Measurements from ENCODE around the gene IFNL3. TPM values are rescaled to one million over a fixed set of nuclear protein-coding genes. Genes with fewer than 3 reads are reported as not detected.
"Not testable (repeated sequence)": the region's sequence is repeated elsewhere in the genome, so short reads cannot be mapped to it uniquely, and the experiment has no call there.

IFNL3 gene
- polyA plus RNA-seq, 2 donors, result not detected

DNA sequence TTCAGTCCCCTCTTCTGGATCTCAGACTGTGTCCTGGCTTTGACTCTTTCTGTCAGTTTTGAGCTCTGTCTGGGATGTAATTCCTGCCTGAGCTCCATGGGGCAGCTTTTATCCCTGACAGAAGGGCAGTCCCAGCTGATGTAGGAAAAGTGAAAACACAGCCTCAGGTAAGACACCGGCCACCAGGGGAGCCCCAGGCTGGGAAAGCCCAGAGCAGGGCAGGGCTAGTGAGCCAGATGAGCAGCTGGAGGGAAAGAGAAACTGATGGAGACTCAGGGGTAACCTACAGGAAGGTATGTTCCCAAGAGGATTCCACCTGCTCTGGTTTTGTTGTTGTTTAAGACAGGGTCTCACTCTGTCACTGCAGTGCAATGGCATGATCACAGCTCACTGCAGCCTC, 360 bp upstream of the IFNL3 start:
- not testable (repeated sequence) for H3K27me3 ChIP-seq (ENCODE audit: control insufficient read depth in 1 of 2, insufficient read depth in 2 of 2, low read length in 2 of 2); H3K9me3 ChIP-seq (ENCODE audit: control insufficient read depth in 2 of 2, insufficient read depth in 1 of 2, low read depth in 1 of 2, low read length in 1 of 2); H3K36me3 ChIP-seq (ENCODE audit: control insufficient read depth in 2 of 2, insufficient read depth in 2 of 2, low read length in 1 of 2); H3K27ac ChIP-seq (ENCODE audit: low read depth in 2 of 2, low read length in 1 of 2); H3K4me3 ChIP-seq (ENCODE audit: low read depth in 1 of 2, low read length in 2 of 2)
- peaks cover 5 to 10% of the 10 kb centered on the region in 2 donors for H3K4me1 ChIP-seq (ENCODE audit: control insufficient read depth in 2 of 2, insufficient read depth in 2 of 2, low read length in 1 of 2)
- no CpG with 5 or more reads among the region's 1 CpG for WGBS, 2 donors

DNA sequence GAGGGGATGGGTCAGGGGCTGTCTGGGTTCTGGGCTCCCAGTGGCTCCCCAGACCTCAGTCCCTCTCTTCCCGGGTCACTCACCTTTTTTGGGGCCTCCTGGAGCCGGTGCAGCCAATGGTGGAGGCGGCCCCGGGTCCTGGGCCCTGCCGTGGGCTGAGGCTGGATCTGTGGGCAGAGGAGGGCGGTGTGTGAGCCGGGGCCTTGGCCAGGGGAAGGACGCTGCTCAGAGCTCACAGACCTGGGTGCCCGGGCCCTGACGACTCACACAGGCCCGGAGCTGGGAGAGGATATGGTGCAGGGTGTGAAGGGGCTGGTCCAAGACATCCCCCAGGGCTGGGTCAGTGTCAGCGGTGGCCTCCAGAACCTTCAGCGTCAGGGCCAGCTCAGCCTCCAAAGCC, 1.1 kb downstream of the IFNL3 start:
- 77 to 80% methylated on average over 8 to 13 of the region's 13 CpGs for WGBS, 2 donors

DNA sequence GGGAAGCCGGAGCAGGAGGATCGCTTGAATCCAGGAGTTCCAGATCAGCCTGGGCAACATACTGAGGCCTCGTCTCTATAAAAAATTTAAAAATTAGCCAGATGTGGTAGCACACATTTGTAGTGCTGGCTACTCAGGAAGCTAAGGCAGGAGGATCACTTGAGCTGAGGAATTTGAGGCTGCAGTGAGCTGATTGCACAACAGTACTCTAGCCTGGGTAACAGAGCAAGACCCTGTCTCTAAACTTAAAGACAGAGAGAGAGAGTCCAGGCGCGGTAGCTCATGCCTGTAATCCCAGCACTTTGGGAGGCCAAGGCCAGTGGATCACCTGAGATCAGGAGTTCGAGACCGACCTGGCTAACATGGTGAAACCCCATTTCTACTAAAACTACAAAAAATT, 4.4 kb downstream of the IFNL3 start:
- no peaks in the 10 kb centered on the region for H3K36me3 ChIP-seq (ENCODE audit: control insufficient read depth in 2 of 2, insufficient read depth in 2 of 2, low read length in 1 of 2)
- H3K4me3 ChIP-seq (ENCODE audit: low read depth in 1 of 2, low read length in 2 of 2), result no peak overlapping the region
- H3K27me3 ChIP-seq (ENCODE audit: control insufficient read depth in 1 of 2, insufficient read depth in 2 of 2, low read length in 2 of 2), result no peaks in the 10 kb centered on the region
- WGBS, 2 donors, result 94 to 95% methylated on average over 7 of the region's 7 CpGs
- H3K27ac ChIP-seq (ENCODE audit: low read depth in 2 of 2, low read length in 1 of 2), result no peak overlapping the region
- no peaks in the 10 kb centered on the region for H3K9me3 ChIP-seq (ENCODE audit: control insufficient read depth in 2 of 2, insufficient read depth in 1 of 2, low read depth in 1 of 2, low read length in 1 of 2)
- peaks cover 0 to 3% of the 10 kb centered on the region in 2 donors for H3K4me1 ChIP-seq (ENCODE audit: control insufficient read depth in 2 of 2, insufficient read depth in 2 of 2, low read length in 1 of 2)

More for the DNA sequence above, 1.1 kb downstream of the IFNL3 start:
- peaks cover 5 to 10% of the 10 kb centered on the region in 2 donors for H3K4me1 ChIP-seq (ENCODE audit: control insufficient read depth in 2 of 2, insufficient read depth in 2 of 2, low read length in 1 of 2)
- not testable (repeated sequence) for H3K27ac ChIP-seq (ENCODE audit: low read depth in 2 of 2, low read length in 1 of 2); H3K36me3 ChIP-seq (ENCODE audit: control insufficient read depth in 2 of 2, insufficient read depth in 2 of 2, low read length in 1 of 2); H3K9me3 ChIP-seq (ENCODE audit: control insufficient read depth in 2 of 2, insufficient read depth in 1 of 2, low read depth in 1 of 2, low read length in 1 of 2); H3K27me3 ChIP-seq (ENCODE audit: control insufficient read depth in 1 of 2, insufficient read depth in 2 of 2, low read length in 2 of 2); H3K4me3 ChIP-seq (ENCODE audit: low read depth in 1 of 2, low read length in 2 of 2)

- H3K4me1 ChIP-seq (ENCODE audit: control insufficient read depth in 2 of 2, insufficient read depth in 2 of 2, low read length in 1 of 2), result peaks cover 0 to 3% of the 10 kb centered on the region in 2 donors
- H3K9me3 ChIP-seq (ENCODE audit: control insufficient read depth in 2 of 2, insufficient read depth in 1 of 2, low read depth in 1 of 2, low read length in 1 of 2), result no peaks in the 10 kb centered on the region
- WGBS, 2 donors, result 89 to 93% methylated on average over 6 of the region's 6 CpGs
- H3K4me3 ChIP-seq (ENCODE audit: low read depth in 1 of 2, low read length in 2 of 2), result no peak overlapping the region
- no peak overlapping the region for H3K27ac ChIP-seq (ENCODE audit: low read depth in 2 of 2, low read length in 1 of 2)
- no peaks in the 10 kb centered on the region for H3K36me3 ChIP-seq (ENCODE audit: control insufficient read depth in 2 of 2, insufficient read depth in 2 of 2, low read length in 1 of 2)
- no peaks in the 10 kb centered on the region for H3K27me3 ChIP-seq (ENCODE audit: control insufficient read depth in 1 of 2, insufficient read depth in 2 of 2, low read length in 2 of 2)
Measured at GRCh38 chr19:39238944-39239343, 5.9 kb downstream of the IFNL3 start.

- Histone ChIP-seq H3K27ac (ENCODE audit: low read depth in 2 of 2, low read length in 1 of 2) (no peak overlapping the region), H3K27me3 (ENCODE audit: control insufficient read depth in 1 of 2, insufficient read depth in 2 of 2, low read length in 2 of 2) (no peaks in the 10 kb centered on the region), H3K9me3 (ENCODE audit: control insufficient read depth in 2 of 2, insufficient read depth in 1 of 2, low read depth in 1 of 2, low read length in 1 of 2) (no peaks in the 10 kb centered on the region)
Measured at GRCh38 chr19:39238209-39238608, 6.6 kb downstream of the IFNL3 start.

DNA sequence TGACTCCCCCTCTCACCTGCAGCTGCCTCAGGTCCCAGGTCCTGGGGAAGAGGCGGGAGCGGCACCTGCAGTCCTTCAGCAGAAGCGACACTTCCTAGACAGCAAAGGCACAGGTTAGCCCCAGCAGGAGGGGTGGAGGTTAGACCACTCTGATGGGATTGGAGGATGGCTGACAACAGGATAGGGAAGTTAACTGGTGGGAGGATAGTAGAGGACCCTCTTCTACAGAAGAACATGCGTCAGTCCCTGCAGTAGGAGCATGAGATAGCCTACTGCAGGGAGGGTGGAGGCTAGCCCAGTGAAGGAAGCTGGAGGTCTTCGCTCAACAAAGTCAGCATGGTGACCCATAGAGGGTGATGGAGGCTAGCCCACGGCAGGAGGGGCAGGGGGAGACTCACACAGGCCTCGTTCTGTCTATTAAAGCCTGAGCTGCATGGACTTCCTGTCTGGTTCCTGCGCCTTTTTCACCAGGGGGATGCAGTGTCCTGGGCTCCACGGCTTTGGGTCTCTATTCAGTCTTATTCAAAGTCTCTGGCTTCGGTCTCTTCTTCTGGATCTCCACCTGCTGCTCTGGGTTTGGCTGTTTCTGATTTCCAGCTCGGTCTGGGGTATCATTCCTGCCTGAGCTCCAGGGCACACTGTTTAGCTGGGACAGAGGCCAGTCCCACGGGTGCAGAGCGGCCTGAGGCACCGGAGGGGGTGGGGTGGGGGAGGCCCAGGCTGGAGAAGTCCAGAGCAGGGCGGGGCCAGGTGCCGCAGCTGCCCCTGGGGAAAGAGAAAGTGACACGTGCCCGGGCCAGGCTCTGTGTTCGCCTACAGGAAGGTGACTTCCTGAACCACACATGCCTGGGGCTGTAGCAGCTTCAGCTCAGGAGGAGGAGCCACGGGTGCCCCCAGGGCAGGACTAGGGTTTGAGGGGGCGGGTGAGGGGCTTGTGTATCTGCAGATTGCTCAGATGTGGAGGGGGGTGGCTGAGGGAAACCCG, 7.3 kb downstream of the IFNL3 start:
- Histone ChIP-seq H3K27ac (ENCODE audit: low read depth in 2 of 2, low read length in 1 of 2) (no peak overlapping the region), H3K36me3 (ENCODE audit: control insufficient read depth in 2 of 2, insufficient read depth in 2 of 2, low read length in 1 of 2) (no peaks in the 10 kb centered on the region), H3K9me3 (ENCODE audit: control insufficient read depth in 2 of 2, insufficient read depth in 1 of 2, low read depth in 1 of 2, low read length in 1 of 2) (no peaks in the 10 kb centered on the region), H3K4me1 (ENCODE audit: control insufficient read depth in 2 of 2, insufficient read depth in 2 of 2, low read length in 1 of 2) (peaks cover 0 to 3% of the 10 kb centered on the region in 2 donors), H3K27me3 (ENCODE audit: control insufficient read depth in 1 of 2, insufficient read depth in 2 of 2, low read length in 2 of 2) (no peaks in the 10 kb centered on the region), H3K4me3 (ENCODE audit: low read depth in 1 of 2, low read length in 2 of 2) (no peak overlapping the region)
- WGBS, 2 donors, result 33 to 38% methylated on average over 21 to 22 of the region's 22 CpGs

More at GRCh38 chr19:39238209-39238608, 6.6 kb downstream of the IFNL3 start:
- Histone ChIP-seq H3K36me3 (ENCODE audit: control insufficient read depth in 2 of 2, insufficient read depth in 2 of 2, low read length in 1 of 2) (no peaks in the 10 kb centered on the region), H3K4me3 (ENCODE audit: low read depth in 1 of 2, low read length in 2 of 2) (no peak overlapping the region), H3K4me1 (ENCODE audit: control insufficient read depth in 2 of 2, insufficient read depth in 2 of 2, low read length in 1 of 2) (peaks cover 0 to 3% of the 10 kb centered on the region in 2 donors)
- WGBS, 2 donors, result 80 to 81% methylated on average over 6 of the region's 6 CpGs

- 68 to 69% methylated on average over 12 of the region's 12 CpGs for WGBS, 2 donors
- H3K4me1 ChIP-seq (ENCODE audit: control insufficient read depth in 2 of 2, insufficient read depth in 2 of 2, low read length in 1 of 2), result peaks cover 0 to 3% of the 10 kb centered on the region in 2 donors
- H3K27me3 ChIP-seq (ENCODE audit: control insufficient read depth in 1 of 2, insufficient read depth in 2 of 2, low read length in 2 of 2), result no peaks in the 10 kb centered on the region
- H3K36me3 ChIP-seq (ENCODE audit: control insufficient read depth in 2 of 2, insufficient read depth in 2 of 2, low read length in 1 of 2), result no peaks in the 10 kb centered on the region
- no peaks in the 10 kb centered on the region for H3K9me3 ChIP-seq (ENCODE audit: control insufficient read depth in 2 of 2, insufficient read depth in 1 of 2, low read depth in 1 of 2, low read length in 1 of 2)
- no peak overlapping the region for H3K27ac ChIP-seq (ENCODE audit: low read depth in 2 of 2, low read length in 1 of 2)
- no peak overlapping the region for H3K4me3 ChIP-seq (ENCODE audit: low read depth in 1 of 2, low read length in 2 of 2)
Measured at GRCh38 chr19:39236527-39236926, 8.3 kb downstream of the IFNL3 start.

GRCh38 chr19:39232708-39233107, 12.1 kb downstream of the IFNL3 start:
- no peaks in the 10 kb centered on the region for H3K9me3 ChIP-seq (ENCODE audit: control insufficient read depth in 2 of 2, insufficient read depth in 1 of 2, low read depth in 1 of 2, low read length in 1 of 2)
- no peak overlapping the region for H3K4me3 ChIP-seq (ENCODE audit: low read depth in 1 of 2, low read length in 2 of 2)
- no peaks in the 10 kb centered on the region for H3K27me3 ChIP-seq (ENCODE audit: control insufficient read depth in 1 of 2, insufficient read depth in 2 of 2, low read length in 2 of 2)
- H3K36me3 ChIP-seq (ENCODE audit: control insufficient read depth in 2 of 2, insufficient read depth in 2 of 2, low read length in 1 of 2), result no peaks in the 10 kb centered on the region
- H3K4me1 ChIP-seq (ENCODE audit: control insufficient read depth in 2 of 2, insufficient read depth in 2 of 2, low read length in 1 of 2), result peaks cover 0 to 3% of the 10 kb centered on the region in 2 donors
- WGBS, 2 donors, result 84 to 88% methylated on average over 5 of the region's 5 CpGs
- H3K27ac ChIP-seq (ENCODE audit: low read depth in 2 of 2, low read length in 1 of 2), result no peak overlapping the region

- Histone ChIP-seq H3K36me3 (ENCODE audit: control insufficient read depth in 2 of 2, insufficient read depth in 2 of 2, low read length in 1 of 2) (no peaks in the 10 kb centered on the region), H3K9me3 (ENCODE audit: control insufficient read depth in 2 of 2, insufficient read depth in 1 of 2, low read depth in 1 of 2, low read length in 1 of 2) (no peaks in the 10 kb centered on the region), H3K4me1 (ENCODE audit: control insufficient read depth in 2 of 2, insufficient read depth in 2 of 2, low read length in 1 of 2) (no peaks in the 10 kb centered on the region), H3K27me3 (ENCODE audit: control insufficient read depth in 1 of 2, insufficient read depth in 2 of 2, low read length in 2 of 2) (no peaks in the 10 kb centered on the region), H3K4me3 (ENCODE audit: low read depth in 1 of 2, low read length in 2 of 2) (no peak overlapping the region), H3K27ac (ENCODE audit: low read depth in 2 of 2, low read length in 1 of 2) (no peak overlapping the region)
- 78 to 84% methylated on average over 2 of the region's 2 CpGs for WGBS, 2 donors
Measured at GRCh38 chr19:39230096-39230764, 14.6 kb downstream of the IFNL3 start.

All from esophagus (tissue), 2 donors.